Right kidney (tissue), 1 donor: ENCODE data around the gene PRKN.
A peak's percentile ranks its signal among the peaks of the same experiment; 100 is the strongest.

Experiments used
- DNase-seq: peaks from one replicate; pipeline ENCODE4 v3.0.0-alpha.2; 2016

The PRKN gene

GRCh38 chr6:161949531-161949930 is 778.0 kb downstream of the PRKN start:
- DNase-seq, result no peak

DNA sequence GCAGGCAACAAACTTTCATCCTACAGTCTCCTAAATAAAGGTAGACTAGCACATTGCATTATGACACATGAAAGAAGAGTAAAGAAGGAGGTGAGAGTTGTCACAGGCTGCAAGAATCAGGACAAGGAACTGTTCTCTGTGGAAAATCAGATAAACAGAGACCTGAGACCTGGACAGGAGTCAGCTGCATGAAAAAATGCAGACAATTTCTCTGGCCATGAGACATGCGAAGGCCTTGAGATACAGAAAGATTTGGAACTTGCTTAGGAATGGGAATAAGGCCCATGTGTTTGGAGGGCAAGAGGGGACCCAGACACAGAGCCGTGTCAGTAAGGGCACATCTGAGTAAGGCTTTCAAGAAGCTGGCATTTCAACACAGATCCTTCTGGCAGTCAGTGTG is 779.1 kb downstream of the PRKN start:
- no peak for DNase-seq

DNA sequence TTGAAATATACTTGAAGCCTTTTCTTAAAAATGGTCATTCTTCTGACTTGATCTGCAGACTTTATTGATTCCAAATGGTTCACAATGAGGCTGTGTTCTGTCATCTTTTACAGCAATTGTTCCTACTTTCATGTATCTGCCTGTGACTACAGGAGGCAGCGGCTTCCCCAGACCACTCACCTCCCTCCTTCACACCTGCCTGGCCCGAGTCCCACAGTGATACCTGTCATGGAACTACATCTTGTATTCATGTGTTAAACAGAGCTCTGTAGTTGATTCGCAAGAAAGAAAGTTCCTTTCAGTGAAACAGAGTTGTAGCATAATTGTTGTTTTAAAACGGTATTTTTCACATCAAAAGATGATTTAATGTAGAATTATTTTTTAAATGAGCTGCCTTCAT is 780.2 kb downstream of the PRKN start:
- no peak for DNase-seq

GRCh38 chr6:161946461-161946860 is 781.1 kb downstream of the PRKN start:
- DNase-seq, result no peak

DNA sequence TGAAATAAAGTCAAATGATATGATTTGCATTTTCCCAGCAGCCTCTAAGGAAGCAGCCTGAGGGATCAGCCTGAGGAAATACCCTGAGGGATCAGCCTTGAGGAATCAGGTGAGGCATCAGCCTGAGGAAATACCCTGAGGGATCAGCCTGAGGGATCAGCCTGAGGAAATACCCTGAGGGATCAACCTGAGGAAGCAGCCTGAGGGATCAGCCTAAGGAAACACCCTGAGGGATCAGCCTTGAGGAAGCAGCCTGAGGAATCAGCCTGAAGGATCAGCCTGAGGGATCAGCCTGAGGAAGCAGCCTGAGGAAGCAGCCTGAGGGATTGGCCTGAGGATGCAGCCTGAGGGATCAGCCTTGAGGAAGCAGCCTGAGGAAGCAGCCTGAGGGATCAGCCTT is 784.0 kb downstream of the PRKN start:
- no peak for DNase-seq

GRCh38 chr6:161941565-161941964 is 786.0 kb downstream of the PRKN start:
- DNase-seq, result no peak

DNA sequence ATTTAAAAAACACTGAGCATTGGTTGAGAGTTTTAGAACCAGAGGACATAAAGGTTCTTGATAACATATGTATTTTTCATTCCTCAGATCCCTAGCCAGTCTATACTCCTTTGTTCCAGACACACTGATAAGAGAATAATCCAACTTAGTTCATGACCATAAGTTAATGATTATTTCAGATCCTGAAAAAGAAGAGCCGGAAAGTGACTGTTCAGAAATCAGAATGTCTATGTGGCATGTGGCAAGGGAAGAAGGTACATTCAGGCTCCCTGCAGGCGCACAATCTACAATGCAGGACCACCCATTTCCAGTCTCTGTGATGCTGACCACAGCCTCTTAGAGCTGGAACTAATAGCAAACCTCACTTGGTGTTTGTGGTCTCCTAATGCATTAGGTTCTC is 787.0 kb downstream of the PRKN start:
- DNase-seq, result no peak

DNA sequence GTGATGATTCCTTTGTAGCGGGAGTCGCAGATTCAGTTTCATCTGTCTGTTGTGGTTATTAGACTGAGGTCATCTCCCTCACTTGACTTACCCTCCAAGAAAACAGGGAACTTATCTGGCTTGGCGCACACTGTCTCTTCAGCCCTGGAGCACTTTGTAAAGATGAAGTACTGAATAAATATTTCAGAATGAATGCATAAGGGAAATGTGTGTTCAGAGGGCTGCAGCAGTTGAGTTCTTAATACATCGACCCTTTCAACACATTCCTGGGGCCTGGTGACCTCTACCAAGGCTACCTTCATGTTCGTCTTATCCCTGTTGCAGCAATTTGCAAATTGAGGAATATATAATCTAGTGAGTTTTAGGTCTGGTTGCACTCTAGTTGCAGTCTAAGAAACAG is 801.2 kb downstream of the PRKN start:
- DNase-seq, result no peak

GRCh38 chr6:161924516-161925116 is 803.0 kb downstream of the PRKN start:
- DNase-seq, result no peak

DNA sequence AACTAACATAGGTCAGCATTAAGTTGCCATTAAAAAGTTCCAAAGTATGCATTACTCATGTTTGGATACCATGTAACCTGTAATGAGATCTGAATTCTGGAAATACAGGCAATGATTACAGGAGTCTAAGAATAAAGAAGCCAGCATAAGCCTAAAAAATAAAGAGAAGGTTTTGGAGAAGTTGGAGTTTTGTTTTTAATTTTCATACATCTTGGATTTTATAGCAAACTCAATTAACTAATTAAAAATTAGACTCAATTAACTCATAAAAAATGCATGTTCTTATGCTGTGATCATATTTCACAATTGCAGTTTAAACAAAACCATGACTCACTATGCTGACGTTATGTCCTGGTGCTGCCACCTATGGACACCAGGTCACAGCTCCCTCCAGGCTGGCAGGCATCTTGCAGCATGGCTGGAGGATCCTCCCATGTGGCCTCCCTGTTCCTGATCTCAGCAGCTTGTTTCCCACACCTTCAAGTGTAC is 804.9 kb downstream of the PRKN start:
- peak; percentile 15 for DNase-seq

GRCh38 chr6:161921602-161922395 is 805.8 kb downstream of the PRKN start:
- DNase-seq, result no peak

DNA sequence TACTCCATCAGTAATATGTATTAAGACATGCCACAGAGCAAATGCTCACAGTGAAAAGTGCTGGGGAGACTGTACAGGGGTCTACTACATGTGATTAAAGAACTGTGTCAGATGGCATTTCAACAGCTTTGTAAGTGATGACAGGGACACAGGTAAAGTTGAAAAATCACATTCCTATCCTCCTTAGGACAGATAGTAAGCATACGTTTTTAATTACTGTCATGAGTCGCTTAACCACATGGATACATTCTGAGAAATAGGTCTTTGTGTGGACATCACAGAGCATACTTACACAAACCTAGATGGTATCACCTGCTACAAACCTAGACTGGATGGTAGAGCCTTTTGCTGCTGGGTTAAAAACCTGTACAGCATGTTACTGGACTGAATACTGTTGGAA is 807.9 kb downstream of the PRKN start:
- no peak for DNase-seq

DNA sequence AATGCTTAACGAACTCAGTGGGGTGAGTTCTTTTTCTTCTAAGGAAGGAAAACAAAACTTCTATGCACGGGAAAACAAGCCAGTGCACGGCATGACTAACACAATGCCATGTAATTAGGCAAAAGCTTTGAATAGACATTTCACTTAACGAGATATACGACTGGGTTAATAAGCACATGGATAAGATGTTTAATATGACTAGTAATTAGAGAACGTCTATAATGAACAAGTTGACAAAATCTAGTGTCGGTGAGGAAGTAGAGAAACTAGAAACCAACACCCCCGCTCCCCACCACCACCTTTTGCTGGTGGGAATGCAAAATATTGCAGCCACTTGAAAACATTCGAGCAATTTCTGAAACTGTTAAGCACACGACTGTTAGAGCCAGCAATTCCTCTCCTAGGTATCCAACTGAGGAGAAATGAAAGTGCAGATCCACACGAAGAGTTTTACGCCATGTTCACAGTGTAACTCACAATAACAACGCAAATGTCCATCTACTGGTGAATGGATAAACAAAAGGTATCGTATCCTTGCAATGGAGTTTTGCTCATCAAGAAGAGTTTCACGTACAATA is 808.8 kb downstream of the PRKN start:
- DNase-seq, result no peak

DNA sequence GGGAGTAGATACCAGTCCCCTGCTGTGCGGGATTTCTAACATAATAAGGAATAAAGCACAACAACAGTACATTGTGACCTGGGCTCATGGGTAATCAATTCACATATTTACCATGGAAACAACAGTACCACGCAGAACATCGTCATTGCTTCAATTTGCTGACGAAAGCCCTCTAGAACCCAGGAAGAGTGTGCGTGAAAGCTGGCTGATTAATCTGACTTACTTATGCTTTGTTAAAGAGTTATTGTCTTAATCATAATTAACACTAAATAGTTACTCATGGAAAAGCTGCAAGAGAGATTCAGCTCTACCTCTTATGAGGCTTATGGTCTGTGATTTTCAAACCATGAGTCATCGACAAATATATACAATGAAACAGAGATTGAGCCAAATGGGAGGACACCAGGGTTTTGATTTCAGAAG is 809.4 kb downstream of the PRKN start:
- DNase-seq, result no peak

DNA sequence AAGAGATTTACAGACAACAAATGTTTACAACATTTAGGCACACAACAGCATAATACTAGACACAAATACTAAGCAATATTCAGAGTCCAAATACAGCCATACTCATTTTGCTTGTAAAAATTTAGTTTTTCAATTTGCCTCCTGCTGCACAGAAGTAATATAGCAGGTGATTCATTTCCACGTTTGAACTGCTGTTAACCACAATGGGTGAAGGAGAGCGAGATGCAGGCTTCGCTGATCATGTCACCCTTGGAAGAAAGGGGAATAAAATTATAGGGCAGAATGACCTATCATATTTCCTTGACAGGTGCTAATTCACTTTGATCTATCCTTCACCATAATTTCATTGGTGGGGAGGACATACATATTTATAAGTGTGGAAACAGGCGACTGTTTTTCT is 809.9 kb downstream of the PRKN start:
- no peak for DNase-seq

- DNase-seq, result no peak
Measured at GRCh38 chr6:161915456-161915964, 812.1 kb downstream of the PRKN start.

GRCh38 chr6:161908872-161909271 is 818.7 kb downstream of the PRKN start:
- DNase-seq, result no peak

DNA sequence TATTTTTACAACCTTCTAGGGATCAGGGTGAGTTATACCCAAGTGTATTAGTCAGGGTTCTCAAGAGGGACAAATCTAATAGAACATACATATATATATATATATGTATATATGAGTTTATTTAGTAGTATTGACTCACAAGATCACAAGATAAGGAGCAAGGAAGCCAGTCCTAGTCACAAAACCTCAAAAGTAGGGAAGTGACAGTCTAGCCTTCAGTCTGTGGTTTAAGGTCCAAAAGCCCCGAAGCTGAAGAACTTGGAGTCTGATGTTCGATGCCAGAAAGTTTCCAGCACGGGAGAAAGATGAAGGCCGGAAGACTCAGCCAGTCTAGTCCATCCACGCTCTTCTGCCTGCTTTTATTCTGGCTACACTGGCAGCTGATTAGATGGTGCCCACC is 821.0 kb downstream of the PRKN start:
- no peak for DNase-seq

GRCh38 chr6:161903584-161904212 is 823.9 kb downstream of the PRKN start:
- DNase-seq, result no peak

DNA sequence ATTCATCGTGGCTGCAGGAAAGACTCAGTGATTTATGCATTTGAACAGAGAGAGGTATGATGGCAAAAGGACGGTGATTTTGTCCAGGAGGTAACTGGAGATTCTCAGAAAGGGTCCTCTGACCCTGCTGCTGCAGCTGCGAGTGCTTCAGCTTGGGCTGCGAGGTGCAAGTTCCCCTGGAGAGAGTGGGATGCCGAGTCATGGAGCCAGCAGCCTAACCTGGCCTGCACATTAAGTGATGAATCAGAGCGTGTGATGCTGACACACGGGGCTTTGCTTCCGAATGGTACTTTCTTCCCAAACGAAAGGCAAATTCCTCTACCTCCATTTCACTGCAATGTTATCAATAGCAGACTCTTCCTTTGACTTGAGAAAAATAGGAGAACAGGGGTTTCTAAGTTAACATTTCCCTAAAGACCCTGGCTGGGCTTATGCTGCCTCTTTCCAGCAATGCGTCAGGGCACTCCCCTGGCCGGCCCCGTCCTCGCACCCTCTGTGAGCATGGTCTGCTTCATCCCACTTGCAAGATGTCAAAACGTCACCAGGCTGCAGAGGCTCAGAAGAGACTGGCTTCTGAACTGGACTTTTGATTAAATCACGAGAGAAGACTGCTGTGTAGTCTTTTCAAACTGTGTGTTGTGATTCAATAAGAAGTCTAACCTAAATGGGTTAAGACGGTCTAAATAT is 825.7 kb downstream of the PRKN start:
- no peak for DNase-seq

- DNase-seq, result no peak
Measured at GRCh38 chr6:161894436-161894835, 833.1 kb downstream of the PRKN start.

DNA sequence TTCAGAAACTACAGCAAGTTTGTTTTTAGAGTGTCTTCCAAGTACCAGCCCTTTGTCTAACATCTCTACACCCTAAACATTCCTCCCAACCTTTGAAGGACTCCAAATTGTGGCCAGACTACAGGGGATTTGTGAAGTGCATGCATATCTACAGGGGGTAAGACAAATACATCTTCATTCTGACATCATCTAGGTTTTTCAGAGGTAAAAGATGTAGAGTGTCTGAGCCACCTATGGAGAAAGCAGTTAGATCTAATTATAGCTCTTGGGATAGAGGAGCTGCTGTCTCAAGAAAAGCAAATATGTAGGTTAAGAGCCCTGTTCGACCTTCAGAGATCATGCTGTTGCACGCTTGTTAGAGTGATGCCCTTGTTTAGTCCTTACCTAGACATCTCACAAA is 836.0 kb downstream of the PRKN start:
- DNase-seq, result no peak
